ENCODE results near the gene P4HB.

P4HB gene

DNA sequence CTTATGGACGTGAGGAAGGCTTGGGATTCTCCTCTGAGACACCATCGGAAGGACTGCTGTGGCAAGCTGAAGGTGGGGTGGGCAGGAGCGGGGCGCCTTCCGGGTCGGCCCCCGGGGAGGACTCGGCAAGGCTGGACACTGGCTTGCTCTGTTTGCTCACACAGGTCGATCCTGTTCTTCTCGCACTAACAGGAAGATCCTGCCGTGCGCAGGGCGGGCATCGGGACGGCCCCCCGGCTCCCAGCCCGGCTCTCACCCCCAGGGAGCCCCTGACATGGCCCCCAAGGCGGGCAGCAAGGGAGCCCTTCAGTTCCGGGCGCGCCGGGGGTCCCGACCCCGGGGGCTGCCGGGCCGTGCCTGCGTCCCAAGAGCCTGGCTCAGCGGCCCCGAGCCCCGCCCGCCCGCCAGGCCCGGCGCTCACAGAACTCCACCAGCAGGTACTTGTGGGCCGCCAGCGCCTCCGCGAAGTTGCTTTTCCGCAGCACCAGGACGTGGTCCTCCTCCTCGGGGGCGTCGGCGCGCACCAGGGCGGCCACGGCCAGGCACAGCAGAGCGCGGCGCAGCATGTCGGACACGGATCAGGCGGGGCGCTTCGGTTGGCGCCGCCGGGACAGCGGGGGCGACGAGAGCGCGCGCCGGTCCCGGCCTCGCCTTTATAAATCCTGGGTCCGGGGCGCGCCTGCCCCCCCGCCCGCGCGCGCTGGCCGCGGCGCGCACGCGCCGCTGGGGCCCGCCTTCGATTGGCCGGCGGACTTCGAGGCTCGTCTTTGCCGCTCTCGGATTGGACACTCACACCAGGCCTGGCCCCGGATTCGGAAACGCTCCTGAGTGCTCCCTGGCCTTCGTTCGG lies at the start of gene P4HB:
P4HB (minus strand) TSS at position 630 of the 850 bp plus-strand sequence; CDS start at position 566, 64 bp downstream.
- TF ChIP-seq, protein P1, sequence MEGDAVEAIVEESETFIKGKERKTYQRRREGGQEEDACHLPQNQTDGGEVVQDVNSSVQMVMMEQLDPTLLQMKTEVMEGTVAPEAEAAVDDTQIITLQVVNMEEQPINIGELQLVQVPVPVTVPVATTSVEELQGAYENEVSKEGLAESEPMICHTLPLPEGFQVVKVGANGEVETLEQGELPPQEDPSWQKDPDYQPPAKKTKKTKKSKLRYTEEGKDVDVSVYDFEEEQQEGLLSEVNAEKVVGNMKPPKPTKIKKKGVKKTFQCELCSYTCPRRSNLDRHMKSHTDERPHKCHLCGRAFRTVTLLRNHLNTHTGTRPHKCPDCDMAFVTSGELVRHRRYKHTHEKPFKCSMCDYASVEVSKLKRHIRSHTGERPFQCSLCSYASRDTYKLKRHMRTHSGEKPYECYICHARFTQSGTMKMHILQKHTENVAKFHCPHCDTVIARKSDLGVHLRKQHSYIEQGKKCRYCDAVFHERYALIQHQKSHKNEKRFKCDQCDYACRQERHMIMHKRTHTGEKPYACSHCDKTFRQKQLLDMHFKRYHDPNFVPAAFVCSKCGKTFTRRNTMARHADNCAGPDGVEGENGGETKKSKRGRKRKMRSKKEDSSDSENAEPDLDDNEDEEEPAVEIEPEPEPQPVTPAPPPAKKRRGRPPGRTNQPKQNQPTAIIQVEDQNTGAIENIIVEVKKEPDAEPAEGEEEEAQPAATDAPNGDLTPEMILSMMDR (IDR thresholded peaks at IDR 0.05; ENCODE audit: low read depth, low read length, missing control alignments) = no peak
- DNase-seq (ENCODE audit: extremely low read depth, low read depth) = no peak
- H3K4me3 ChIP-seq (replicated peaks; ENCODE audit: low read depth, low read length) = peak within 1 kb of the TSS; percentile 94

DNA sequence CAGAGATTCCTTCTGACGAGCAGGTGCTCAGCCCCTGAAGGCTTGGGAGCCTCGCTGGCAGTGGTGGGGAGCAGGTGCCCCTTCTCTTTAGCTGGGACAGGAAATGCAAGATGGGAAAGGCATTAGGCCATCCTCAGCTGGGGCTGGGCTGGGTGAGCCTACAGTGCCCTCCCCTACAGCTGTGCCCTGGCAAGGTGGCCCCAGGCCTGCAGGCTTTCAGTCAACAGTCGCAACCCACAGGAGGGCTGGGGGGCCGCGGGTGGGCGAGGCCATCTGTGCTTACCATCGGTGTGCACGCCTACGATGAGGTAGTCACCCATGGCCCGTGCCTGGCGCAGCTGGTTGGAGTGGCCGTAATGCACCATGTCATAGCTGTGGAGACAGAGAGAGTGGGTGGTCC lies 48.9 kb upstream of the P4HB start:
- no peak overlapping the region for H3K4me3 ChIP-seq (replicated peaks; ENCODE audit: low read depth, low read length)
- DNase-seq (ENCODE audit: extremely low read depth, low read depth) = no peak
- TF ChIP-seq, protein P1 (IDR thresholded peaks at IDR 0.05; ENCODE audit: low read depth, low read length, missing control alignments) = no peak

DNA sequence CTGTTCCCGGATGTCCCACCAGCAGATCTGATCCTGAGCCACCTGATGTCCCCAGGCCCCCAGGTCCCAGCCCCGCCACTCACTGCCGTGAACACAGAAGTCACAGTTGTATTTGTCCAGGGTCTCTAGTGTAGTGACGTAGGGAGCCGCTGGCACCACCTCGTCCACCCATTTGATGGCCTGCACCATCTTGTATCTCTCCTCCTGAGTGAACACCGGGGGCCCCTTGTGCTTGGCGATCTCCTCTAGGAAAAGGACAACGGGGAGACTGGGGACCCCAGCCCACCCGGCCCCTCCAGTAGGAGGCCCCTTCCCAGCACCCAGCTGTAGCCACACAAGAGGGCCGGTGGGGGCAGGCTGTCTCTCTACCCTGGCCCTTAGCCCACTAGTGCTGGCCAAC lies 48.5 kb upstream of the P4HB start:
- TF ChIP-seq, protein P1 (IDR thresholded peaks at IDR 0.05; ENCODE audit: low read depth, low read length, missing control alignments) = no peak

DNA sequence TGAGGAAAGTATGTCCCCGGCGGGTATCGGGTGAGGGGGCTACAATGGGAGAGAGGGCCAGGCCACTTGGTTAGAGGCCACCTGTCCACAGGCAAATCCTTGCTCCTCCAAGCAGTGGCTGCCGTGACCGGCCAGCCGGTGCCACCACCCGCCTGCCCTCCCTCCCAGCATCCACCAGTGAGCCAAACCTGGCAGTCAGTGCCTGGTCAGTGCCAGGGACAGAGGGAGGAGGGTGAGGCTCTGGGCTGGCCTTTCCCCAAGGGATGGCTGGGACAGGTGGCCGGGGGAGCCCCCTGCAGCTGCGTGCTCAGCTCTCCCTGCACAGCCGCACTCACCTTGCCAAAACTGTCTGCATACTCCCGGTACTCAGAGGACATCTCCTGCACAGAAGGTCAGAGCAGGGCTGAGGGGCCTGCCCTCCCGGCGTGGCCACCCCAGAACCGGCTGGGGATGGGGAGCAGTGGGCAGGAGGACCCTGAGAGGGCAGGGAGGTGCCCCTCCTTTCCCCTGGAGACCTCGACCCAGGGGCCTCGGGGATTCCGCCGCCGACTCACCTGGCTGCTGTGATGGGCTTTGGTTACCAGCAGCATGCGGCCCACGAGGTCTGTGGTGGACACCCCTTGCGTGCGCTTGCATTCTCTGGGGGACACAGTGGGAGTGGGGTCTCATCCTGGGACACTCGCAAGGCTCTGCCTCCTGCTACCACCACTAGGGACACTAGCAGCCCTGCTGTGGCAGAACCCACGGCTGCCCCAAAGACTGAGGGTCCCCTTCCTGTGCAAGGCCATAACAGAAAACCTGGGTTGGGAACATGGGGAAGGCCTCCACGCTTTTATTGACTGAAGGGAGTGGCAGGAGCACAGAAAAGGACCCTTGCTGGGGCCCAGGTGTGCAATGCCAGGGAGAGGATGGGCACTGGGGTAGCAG lies 47.1 kb upstream of the P4HB start:
- TF ChIP-seq, protein P1 (IDR thresholded peaks at IDR 0.05; ENCODE audit: low read depth, low read length, missing control alignments) = peak; percentile 0
- no peak for DNase-seq (ENCODE audit: extremely low read depth, low read depth)
- H3K4me3 ChIP-seq (replicated peaks; ENCODE audit: low read depth, low read length) = no peak overlapping the region

More for the DNA sequence above, 48.5 kb upstream of the P4HB start:
- no peak overlapping the region for H3K4me3 ChIP-seq (replicated peaks; ENCODE audit: low read depth, low read length)
- DNase-seq (ENCODE audit: extremely low read depth, low read depth) = no peak

DNA sequence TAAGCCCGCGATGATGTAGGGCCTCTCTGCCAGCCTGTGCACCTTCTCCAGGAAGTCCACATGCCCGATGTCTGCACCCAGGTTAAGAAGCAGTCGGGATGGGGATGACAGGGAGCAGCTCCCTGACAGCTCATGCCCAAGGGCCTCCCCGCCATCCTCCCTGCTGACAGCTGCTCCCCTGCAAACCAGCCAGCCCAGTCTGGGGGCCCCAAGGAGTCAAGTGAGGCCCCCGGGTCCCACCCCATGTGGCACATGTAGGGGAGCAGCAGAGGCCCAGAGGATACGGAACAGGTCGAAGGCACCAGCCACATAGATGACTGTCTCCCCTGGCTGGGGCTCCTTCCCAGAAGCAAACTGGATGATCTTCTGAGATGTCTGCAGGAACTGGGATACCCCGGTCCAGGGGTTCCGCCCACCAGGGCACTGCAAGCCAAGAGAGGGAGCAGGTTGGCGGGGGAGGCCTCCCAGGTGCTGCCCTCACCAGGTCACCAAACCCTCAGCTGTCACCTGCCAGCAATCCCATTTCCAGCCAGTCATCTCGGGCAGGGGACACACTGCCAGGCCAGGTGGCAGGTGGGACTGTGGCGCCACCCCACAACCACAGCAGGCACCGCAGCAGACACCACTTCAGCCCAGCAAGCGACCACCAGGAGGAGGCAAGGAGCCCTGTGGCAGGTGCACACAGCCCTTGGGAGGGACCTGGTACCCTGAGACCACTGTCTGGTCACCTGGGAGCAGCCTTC lies 46.3 kb upstream of the P4HB start:
- TF ChIP-seq, protein P1 (IDR thresholded peaks at IDR 0.05; ENCODE audit: low read depth, low read length, missing control alignments) = peak; percentile 2
- no peak overlapping the region for H3K4me3 ChIP-seq (replicated peaks; ENCODE audit: low read depth, low read length)
- no peak for DNase-seq (ENCODE audit: extremely low read depth, low read depth)

DNA sequence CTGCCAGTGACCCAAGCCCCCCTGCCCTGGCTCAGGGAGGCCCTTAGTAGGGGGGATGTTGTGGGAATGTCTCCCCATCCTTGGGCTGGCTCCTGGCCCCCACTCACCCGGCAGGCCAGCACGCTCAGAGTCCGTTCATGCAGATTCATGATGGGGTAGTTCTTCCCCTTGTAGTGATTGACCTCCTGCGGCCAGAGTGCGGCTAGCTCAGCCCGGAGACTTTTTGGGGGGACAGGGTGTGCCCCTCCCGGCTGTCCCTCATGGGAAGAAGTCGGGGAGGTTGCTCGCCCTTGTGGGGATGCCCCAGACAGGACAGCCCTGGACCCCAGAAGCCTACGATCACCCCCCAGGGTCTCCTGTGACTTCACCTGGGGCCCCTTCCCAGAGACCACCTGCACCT lies 45.7 kb upstream of the P4HB start:
- no peak overlapping the region for H3K4me3 ChIP-seq (replicated peaks; ENCODE audit: low read depth, low read length)
- DNase-seq (ENCODE audit: extremely low read depth, low read depth) = no peak
- TF ChIP-seq, protein P1 (IDR thresholded peaks at IDR 0.05; ENCODE audit: low read depth, low read length, missing control alignments) = no peak
